ENCODE data around the gene TGM2.

Gene TGM2

DNA sequence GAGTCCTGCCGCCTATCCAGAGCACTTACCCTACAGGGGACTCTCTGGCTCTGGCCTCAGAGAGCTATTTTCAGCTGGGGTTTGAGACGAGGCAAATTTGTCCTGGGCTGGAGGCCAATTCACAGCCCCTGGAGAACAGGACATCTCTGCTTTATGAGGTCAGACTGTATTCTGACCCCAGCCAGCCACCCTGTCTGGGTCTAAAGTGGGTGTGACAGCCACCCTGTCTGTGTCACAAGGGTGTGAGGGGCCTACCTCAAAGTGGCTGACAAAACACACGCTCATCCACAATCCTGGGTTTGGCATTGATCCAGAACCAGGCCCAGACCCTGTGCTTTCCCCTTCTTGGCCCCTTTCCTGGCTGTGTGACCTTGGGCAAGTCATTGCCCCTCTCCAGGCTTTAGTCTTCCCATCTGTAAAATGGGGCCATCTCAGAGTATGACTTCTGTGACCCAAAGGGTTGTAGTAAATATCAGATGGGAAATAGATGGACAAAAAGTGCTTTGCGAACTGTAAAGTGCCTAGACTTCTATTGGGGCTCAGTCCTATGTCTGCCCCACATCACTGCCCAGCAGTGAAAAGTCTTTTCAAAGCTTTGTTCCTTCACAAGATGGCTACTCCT, 44.1 kb upstream of the TGM2 start (continued):
- TF ChIP-seq, protein P1, sequence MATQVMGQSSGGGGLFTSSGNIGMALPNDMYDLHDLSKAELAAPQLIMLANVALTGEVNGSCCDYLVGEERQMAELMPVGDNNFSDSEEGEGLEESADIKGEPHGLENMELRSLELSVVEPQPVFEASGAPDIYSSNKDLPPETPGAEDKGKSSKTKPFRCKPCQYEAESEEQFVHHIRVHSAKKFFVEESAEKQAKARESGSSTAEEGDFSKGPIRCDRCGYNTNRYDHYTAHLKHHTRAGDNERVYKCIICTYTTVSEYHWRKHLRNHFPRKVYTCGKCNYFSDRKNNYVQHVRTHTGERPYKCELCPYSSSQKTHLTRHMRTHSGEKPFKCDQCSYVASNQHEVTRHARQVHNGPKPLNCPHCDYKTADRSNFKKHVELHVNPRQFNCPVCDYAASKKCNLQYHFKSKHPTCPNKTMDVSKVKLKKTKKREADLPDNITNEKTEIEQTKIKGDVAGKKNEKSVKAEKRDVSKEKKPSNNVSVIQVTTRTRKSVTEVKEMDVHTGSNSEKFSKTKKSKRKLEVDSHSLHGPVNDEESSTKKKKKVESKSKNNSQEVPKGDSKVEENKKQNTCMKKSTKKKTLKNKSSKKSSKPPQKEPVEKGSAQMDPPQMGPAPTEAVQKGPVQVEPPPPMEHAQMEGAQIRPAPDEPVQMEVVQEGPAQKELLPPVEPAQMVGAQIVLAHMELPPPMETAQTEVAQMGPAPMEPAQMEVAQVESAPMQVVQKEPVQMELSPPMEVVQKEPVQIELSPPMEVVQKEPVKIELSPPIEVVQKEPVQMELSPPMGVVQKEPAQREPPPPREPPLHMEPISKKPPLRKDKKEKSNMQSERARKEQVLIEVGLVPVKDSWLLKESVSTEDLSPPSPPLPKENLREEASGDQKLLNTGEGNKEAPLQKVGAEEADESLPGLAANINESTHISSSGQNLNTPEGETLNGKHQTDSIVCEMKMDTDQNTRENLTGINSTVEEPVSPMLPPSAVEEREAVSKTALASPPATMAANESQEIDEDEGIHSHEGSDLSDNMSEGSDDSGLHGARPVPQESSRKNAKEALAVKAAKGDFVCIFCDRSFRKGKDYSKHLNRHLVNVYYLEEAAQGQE (tag by site-specific recombination; IDR thresholded peaks at IDR 0.05), result no peak
- no peak for TF ChIP-seq YY1 (tag by site-specific recombination; IDR thresholded peaks at IDR 0.05)
- no peak for TF ChIP-seq YY2 (tag by site-specific recombination; IDR thresholded peaks at IDR 0.05)
- TF ChIP-seq ZBTB17 (tag by site-specific recombination; IDR thresholded peaks at IDR 0.05), result no peak
- no peak for TF ChIP-seq ZBTB7A (tag by site-specific recombination; IDR thresholded peaks at IDR 0.05; ENCODE audit: low read depth)
- TF ChIP-seq ZNF16 (tag by site-specific recombination; IDR thresholded peaks at IDR 0.05; ENCODE audit: low read depth), result no peak
- no peak for TF ChIP-seq ZBTB1 (tag by site-specific recombination; IDR thresholded peaks at IDR 0.05)

GRCh38 chr20:38208523-38208922, 43.5 kb upstream of the TGM2 start:
- H3K27ac ChIP-seq (ENCODE audit: extremely low read depth, low read depth, low read length), result no peak overlapping the region
- H3K9me3 ChIP-seq (ENCODE audit: control insufficient read depth, insufficient read depth, low read depth, low read length), result no peaks in the 10 kb centered on the region
- TF ChIP-seq, protein P2, sequence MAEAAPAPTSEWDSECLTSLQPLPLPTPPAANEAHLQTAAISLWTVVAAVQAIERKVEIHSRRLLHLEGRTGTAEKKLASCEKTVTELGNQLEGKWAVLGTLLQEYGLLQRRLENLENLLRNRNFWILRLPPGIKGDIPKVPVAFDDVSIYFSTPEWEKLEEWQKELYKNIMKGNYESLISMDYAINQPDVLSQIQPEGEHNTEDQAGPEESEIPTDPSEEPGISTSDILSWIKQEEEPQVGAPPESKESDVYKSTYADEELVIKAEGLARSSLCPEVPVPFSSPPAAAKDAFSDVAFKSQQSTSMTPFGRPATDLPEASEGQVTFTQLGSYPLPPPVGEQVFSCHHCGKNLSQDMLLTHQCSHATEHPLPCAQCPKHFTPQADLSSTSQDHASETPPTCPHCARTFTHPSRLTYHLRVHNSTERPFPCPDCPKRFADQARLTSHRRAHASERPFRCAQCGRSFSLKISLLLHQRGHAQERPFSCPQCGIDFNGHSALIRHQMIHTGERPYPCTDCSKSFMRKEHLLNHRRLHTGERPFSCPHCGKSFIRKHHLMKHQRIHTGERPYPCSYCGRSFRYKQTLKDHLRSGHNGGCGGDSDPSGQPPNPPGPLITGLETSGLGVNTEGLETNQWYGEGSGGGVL (tag by site-specific recombination; IDR thresholded peaks at IDR 0.05), result no peak
- peak; percentile 50 for TF ChIP-seq ZBTB17 (tag by site-specific recombination; IDR thresholded peaks at IDR 0.05)
- H3K4me3 ChIP-seq (ENCODE audit: low read depth, low read length), result no peak overlapping the region
- no peaks in the 10 kb centered on the region for H3K36me3 ChIP-seq (ENCODE audit: control insufficient read depth in 2 of 2, insufficient read depth in 1 of 2, low read length in 2 of 2)
- no peaks in the 10 kb centered on the region for H3K4me1 ChIP-seq (ENCODE audit: control insufficient read depth, insufficient read depth, low read length)
- ChIA-PET POLR2A (no interaction called here), CTCF (interaction anchor here (0.8 to 4.3 kb wide), 2 partner anchors 13 to 82 kb away, joined by 3 to 32 read pairs; no protein-coding TSS in a partner anchor)

- H3K4me1 ChIP-seq (ENCODE audit: control insufficient read depth, insufficient read depth, low read length), result no peaks in the 10 kb centered on the region
- H3K4me3 ChIP-seq (ENCODE audit: low read depth, low read length), result no peak overlapping the region
- ChIA-PET CTCF (interaction anchor here (0.8 to 4.3 kb wide), 2 partner anchors 13 to 83 kb away, joined by 3 to 32 read pairs; no protein-coding TSS in a partner anchor), POLR2A (no interaction called here)
- no peaks in the 10 kb centered on the region for H3K36me3 ChIP-seq (ENCODE audit: control insufficient read depth in 2 of 2, insufficient read depth in 1 of 2, low read length in 2 of 2)
- no peak overlapping the region for H3K27ac ChIP-seq (ENCODE audit: extremely low read depth, low read depth, low read length)
- no peak for TF ChIP-seq GLI2 (tag by site-specific recombination; IDR thresholded peaks at IDR 0.05; ENCODE audit: borderline replicate concordance, low read depth)
- TF ChIP-seq ZNF549 (tag by site-specific recombination; IDR thresholded peaks at IDR 0.05), result no peak
- TF ChIP-seq ZBTB21 (tag by site-specific recombination; IDR thresholded peaks at IDR 0.05), result no peak
- TF ChIP-seq ZNF266 (tag by site-specific recombination; IDR thresholded peaks at IDR 0.05; ENCODE audit: low read depth), result no peak
- no peak for TF ChIP-seq ZNF23 (tag by site-specific recombination; IDR thresholded peaks at IDR 0.05; ENCODE audit: borderline replicate concordance)
- no peak for TF ChIP-seq ZNF521 (tag by site-specific recombination; IDR thresholded peaks at IDR 0.05)
- TF ChIP-seq GFI1B (tag by site-specific recombination; IDR thresholded peaks at IDR 0.05), result no peak
- no peak for TF ChIP-seq TRIM28 (IDR thresholded peaks at IDR 0.05; ENCODE audit: borderline replicate concordance, low read length)
- TF ChIP-seq ZNF548 (tag by site-specific recombination; IDR thresholded peaks at IDR 0.05), result no peak
- no peak for TF ChIP-seq ZNF416 (tag by site-specific recombination; IDR thresholded peaks at IDR 0.05)
- TF ChIP-seq ZNF596 (tag by site-specific recombination; IDR thresholded peaks at IDR 0.05), result no peak
- TF ChIP-seq ZNF211 (tag by site-specific recombination; IDR thresholded peaks at IDR 0.05; ENCODE audit: low read depth), result no peak
- TF ChIP-seq, protein P3, sequence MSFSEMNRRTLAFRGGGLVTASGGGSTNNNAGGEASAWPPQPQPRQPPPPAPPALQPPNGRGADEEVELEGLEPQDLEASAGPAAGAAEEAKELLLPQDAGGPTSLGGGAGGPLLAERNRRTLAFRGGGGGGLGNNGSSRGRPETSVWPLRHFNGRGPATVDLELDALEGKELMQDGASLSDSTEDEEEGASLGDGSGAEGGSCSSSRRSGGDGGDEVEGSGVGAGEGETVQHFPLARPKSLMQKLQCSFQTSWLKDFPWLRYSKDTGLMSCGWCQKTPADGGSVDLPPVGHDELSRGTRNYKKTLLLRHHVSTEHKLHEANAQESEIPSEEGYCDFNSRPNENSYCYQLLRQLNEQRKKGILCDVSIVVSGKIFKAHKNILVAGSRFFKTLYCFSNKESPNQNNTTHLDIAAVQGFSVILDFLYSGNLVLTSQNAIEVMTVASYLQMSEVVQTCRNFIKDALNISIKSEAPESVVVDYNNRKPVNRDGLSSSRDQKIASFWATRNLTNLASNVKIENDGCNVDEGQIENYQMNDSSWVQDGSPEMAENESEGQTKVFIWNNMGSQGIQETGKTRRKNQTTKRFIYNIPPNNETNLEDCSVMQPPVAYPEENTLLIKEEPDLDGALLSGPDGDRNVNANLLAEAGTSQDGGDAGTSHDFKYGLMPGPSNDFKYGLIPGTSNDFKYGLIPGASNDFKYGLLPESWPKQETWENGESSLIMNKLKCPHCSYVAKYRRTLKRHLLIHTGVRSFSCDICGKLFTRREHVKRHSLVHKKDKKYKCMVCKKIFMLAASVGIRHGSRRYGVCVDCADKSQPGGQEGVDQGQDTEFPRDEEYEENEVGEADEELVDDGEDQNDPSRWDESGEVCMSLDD (tag by site-specific recombination; IDR thresholded peaks at IDR 0.05), result no peak
- no peak for TF ChIP-seq SCRT1 (tag by site-specific recombination; IDR thresholded peaks at IDR 0.05; ENCODE audit: borderline replicate concordance)
- TF ChIP-seq, protein P4, sequence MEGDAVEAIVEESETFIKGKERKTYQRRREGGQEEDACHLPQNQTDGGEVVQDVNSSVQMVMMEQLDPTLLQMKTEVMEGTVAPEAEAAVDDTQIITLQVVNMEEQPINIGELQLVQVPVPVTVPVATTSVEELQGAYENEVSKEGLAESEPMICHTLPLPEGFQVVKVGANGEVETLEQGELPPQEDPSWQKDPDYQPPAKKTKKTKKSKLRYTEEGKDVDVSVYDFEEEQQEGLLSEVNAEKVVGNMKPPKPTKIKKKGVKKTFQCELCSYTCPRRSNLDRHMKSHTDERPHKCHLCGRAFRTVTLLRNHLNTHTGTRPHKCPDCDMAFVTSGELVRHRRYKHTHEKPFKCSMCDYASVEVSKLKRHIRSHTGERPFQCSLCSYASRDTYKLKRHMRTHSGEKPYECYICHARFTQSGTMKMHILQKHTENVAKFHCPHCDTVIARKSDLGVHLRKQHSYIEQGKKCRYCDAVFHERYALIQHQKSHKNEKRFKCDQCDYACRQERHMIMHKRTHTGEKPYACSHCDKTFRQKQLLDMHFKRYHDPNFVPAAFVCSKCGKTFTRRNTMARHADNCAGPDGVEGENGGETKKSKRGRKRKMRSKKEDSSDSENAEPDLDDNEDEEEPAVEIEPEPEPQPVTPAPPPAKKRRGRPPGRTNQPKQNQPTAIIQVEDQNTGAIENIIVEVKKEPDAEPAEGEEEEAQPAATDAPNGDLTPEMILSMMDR (tag by site-specific recombination; IDR thresholded peaks at IDR 0.05), result no peak
- no peaks in the 10 kb centered on the region for H3K9me3 ChIP-seq (ENCODE audit: control insufficient read depth, insufficient read depth, low read depth, low read length)
These were observed 43.0 kb upstream of the TGM2 start for GRCh38 chr20:38208088-38208487.
